NCI-H1417 (cell line): ENCODE results near the gene RBBP8.

Experiments
- DNase-seq, 3 experiments: peaks; one replicate each; lab custom pipeline; 2025; lab: John Stamatoyannopoulos, UW

Gene RBBP8

DNA sequence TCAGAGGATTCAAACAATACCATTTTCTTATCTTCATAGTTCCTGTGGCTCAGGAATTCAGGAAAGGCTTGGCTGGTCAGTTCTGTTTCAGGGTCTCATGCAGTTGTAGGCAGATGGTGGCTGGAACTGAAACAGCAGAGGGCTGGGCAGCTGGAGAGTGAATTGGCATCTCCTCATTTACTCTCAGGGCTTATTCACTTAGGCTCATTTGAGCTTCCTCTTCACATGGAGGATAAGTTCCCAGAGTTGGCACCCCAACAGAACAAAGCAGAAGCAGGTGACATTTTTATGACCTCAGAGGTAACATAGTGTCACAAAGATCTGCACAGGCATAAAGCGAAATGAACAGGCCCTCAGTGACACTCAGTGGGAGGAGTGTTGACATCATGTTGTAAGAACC lies 66.1 kb downstream of the RBBP8 start:
- DNase-seq, result no peak

DNA sequence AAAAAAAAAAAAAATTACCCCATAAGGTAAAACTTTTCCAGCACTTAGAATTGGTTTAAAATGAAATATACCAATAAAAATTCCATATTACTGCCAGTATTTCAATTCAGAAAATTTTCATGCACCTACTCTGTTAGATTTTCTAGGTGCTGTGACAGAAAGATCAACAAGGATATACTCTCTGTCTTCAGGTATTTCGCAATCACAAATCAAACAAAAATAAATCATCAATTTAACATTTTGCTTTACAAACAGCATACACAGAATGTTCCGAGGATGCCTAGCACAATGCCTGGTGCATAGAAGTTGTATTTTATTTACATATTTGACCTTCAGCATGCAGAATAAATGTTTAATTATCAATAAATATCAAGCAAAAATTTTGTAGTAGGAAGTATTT lies 66.5 kb downstream of the RBBP8 start:
- no peak for DNase-seq

GRCh38 chr18:23003289-23003688 lies 70.2 kb downstream of the RBBP8 start:
- DNase-seq, result no peak

DNA sequence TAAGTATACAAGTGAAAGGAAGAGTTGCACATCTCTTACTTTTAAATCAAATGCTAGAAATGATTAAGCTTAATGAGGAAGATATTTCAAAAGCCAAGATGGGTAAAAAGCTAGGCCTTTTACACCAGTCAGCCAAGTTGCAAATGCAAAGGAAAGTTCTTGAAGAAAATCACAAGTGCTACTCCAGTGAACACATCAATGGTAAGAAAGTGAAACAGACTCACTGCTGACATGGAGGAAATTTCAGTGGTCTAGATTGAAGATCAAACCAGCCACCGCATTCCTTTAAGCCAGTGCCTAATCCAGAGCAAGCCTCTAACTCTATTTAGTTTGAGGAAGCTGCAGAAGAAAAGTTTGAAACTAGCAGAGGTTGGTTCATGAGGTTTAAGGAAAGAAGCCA lies 79.1 kb downstream of the RBBP8 start:
- no peak for DNase-seq

DNA sequence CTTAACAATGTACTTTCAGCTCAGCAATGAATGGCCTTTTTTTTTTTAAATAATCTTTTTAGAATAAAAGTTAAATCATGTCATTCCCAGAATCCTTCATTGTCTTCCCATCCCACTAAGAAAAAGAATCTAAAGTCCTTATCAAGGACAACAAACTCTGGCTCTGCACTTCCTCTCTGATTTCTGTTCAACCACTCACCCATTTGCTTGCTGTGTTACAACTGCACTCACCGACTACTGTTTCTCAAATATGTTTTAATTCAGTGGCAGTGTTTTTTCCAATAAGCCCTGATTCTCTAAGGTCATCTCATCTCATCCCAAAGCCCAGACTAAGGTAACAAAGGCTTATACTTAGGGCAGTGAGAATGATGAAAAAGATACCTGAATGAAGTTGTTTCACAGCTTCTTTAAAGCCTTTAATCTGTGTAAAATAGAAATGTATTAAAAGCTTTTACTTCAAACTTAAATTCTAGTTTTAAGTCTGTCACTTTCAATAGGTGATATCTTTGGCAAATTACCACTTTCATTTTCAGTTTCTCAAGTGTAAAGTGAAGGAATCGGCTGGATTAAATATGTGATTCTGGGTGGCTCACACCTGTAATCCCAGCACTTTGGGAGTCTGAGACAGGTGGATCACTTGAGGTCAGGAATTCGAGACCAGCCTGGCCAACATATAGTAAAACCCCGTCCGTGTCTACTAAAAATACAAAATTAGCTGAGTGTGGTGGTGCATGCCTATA lies 87.6 kb downstream of the RBBP8 start:
- no peak for DNase-seq

DNA sequence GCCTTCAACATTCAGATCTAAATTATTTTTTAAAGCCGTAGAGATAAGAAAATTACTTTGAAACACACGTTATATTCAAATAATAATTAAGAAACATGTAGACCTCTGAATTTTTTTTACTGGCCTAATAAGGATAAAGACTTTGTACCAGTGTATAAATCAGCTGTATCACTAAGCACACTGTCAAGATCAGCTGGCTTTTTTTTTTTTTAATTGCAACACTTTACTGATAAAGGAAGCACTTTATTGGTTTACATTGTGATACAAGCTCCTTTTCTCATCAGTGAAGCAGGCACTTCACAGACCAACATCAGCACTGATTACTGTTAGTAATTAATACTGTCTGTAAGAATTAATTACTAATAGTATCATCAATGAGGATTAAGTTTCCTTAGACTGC lies 88.5 kb downstream of the RBBP8 start:
- no peak for DNase-seq

DNA sequence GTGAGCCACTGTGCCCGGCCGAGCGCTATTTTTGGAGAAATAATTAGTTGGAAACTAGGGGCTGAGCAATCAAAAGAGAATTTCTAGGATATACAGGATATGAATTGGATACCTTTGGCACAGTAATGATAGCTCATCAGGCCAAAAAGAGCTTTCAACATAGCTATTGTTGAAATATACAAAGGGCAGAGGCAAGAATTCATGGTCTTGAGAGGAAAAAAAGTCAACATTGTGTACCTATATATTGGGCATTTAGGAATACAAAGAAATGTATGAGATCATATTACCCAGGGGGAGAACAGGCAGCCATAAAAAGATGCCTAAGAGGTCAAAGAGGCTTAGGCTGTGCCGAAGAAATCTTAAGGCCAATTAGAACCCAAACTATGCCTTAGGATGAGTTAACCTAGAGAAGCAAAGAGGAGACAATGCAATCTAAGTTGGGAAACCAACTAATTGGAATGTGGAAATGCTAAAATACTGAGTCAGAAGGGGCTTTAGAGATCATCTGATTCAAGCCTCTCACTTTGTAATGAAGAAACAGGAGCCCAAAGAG lies 99.0 kb downstream of the RBBP8 start:
- no peak for DNase-seq

GRCh38 chr18:23033056-23033455 lies 99.9 kb downstream of the RBBP8 start:
- DNase-seq, result no peak

DNA sequence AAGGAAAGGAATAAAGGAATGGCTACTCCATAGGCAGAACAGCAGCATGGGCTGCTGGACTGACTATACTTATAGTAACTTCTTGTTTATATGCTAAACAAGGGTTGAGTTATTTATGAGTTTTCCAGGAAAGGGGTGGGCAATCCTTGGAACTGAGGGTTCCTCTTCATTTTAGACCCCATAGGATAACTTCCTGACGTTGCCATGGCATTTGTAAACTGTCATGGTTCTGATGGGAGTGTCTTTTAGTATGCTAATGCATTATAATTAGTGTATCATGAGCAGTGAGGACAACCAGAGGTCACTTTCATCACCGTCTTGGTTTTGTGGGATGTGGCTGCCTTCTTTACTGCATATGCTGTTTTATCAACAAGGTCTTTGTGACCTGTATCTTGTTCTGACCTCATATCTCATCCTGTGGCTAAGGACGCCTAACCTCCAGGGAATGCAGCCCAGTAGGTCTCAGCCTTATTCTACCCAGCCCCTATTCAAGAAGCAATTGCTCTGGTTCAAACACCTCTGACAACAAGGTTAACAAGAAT lies 103.6 kb downstream of the RBBP8 start:
- no peak for DNase-seq

GRCh38 chr18:23037646-23038045 lies 104.5 kb downstream of the RBBP8 start:
- no peak for DNase-seq

GRCh38 chr18:23038712-23039111 lies 105.6 kb downstream of the RBBP8 start:
- peak in 1 of 3 experiments; percentile 30 for DNase-seq

DNA sequence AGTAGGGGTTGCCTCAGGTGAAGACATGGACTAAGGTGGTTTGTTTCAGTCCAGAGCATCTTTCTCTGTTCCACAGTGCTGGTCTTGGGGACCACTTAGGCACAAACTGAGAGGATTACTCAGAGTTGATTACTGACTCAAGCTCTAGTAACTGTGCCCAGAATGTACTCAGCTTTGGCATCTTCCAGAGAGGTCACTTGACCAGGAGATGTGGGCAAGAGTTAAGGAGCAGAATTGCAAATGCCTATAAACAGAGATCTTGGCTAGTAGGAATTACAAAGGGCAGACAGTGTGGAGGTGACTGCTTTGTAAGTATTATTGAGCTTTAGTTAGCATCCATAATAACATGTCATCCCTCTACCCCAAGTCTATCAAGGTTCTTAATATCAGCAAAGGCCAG lies 109.0 kb downstream of the RBBP8 start:
- DNase-seq, result no peak

GRCh38 chr18:23043803-23044376 lies 110.8 kb downstream of the RBBP8 start:
- no peak for DNase-seq

DNA sequence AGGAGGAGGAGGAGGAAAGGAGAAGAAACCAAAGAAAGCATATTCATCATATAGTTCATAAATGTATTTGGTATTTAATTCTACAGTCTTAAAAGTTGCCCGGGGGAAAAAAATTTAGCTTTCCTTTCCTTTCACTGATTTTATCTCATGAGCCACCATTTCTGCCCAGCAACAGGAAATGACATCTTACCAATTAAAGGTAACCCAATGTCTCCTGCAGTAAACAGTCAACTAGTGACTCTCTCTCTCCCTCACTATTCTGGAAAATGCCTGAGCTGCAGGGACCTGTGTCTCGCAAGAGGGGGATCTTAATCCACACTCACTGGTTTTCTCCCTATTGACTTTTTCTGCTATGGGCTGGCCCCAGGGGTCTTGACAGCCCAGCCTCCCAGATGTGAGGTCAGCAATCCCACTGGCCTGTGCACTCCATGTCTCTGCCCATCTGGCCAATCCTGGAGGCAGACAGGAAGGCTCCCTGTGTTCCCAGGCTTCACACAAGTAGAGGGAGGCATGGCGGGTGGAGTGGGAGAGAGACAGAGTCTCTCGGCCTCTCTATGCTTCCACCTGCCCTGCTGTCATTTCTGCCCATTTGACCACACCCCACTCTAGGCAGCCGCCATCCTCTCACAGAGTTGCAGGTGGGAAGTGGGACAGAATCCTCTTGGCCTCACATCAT lies 116.7 kb downstream of the RBBP8 start:
- DNase-seq, result no peak

GRCh38 chr18:23053776-23054457 lies 120.8 kb downstream of the RBBP8 start:
- DNase-seq, result peak in 1 of 3 experiments; percentile 20

DNA sequence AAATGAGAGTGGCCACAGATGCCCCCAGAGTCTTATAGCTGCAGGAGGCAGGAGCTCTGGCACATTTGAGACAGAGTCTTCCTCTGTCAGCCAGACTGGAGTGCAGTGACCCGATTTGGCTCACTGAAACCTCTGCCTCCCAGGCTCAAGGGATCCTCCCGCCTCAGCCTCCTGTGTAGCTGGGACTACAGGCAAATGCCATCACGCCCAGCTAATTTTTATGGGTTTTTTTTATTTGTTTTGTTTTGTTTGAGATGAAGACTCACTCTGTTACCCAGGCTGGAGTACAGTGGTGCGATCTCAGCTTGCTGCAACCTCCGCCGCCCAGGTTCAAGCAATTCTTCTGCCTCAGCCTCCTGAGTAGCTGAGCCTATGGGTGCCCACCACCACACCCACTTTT lies 121.4 kb downstream of the RBBP8 start:
- DNase-seq, result no peak

GRCh38 chr18:23056315-23056714 lies 123.2 kb downstream of the RBBP8 start:
- no peak for DNase-seq

- DNase-seq, result no peak
These were observed 124.0 kb downstream of the RBBP8 start for GRCh38 chr18:23057096-23057495.

GRCh38 chr18:23058746-23059415 lies 125.8 kb downstream of the RBBP8 start:
- DNase-seq, result no peak

DNA sequence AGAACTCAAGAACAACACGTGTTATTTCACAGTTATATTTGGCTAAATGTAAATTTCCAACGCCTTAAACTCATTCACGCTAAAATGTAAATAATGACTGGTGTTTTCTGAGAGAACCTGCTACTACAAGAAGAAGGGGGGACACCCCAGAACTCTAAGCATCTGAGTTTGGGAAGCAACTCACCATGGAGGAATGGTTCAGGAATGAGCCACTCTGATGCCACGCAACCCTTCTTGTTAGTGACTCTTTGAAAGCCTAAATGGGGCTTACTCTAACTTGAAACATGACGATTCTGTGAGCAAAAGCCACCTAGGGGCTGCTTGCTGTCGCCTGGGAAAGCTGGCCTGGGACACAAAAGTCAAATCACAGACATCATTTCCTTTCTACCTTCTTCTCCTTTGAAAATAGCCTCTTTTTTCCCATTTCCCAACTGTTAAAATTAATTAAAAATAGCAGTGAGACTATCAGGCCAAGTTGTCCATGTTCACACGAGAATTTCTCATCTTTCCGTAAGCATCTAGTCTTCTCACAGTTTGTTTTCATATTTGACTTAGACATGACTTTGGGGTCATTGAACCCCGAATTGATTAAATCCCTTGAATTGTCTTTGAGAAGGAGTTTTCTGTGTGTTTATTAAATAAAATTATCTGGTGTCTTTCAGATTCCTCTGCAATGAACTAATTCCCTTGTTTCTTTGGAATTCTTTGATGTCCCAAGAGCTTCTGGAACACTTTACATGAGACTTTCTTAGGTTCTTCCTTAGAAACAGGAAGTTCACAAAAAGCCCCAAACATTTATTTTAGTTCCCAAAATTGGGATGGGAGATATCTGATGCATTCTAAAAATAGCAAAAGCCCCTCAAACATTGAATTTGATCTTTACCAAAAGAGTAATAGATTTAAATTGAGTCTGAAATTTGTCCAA lies 126.7 kb downstream of the RBBP8 start:
- no peak for DNase-seq

DNA sequence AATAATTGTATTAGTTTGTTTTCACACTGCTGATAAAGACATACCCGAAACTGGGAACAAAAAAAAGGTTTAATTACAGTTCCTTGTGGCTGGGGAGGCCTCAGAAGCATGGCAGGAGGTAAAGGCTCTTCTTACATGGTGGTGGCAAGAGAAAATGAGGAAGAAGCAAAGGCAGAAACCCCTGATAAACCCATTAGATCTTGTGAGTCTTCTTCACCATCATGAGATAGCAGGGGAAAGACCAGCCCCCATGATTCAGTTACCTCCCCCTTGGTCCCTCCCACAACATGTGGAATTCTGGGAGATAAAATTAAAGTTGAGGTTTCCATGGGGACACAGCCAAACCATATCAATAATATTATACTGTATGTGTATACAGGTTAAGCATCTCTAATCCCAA lies 128.9 kb downstream of the RBBP8 start:
- DNase-seq, result no peak
